ENCODE measurements around the gene FCHO1.

DNA sequence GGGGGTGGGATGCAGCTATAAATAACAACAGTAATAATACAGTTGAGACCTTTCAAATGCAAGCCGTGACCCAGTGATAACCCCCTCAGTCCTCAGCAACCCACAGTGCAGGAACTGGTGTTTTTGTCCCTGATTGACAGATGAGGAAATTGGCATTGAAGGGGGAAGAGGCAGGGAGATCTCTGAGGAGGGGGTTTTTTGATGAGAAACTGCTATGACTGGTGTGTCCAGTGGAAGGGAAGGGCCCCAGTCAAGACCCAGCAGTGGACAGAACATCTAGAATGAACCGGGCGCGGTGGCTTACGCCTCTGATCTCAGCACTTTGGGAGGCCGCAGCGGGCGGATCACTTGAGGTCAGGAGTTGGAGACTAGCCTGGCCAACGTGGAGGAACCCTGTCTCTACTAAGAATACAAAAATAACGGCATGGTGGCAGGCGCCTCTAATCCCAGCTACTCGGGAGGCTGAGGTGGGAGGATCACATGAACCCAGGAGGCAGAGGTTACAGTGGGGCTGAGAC, 30.1 kb upstream of the FCHO1 start:
- TF ChIP-seq, protein P1, sequence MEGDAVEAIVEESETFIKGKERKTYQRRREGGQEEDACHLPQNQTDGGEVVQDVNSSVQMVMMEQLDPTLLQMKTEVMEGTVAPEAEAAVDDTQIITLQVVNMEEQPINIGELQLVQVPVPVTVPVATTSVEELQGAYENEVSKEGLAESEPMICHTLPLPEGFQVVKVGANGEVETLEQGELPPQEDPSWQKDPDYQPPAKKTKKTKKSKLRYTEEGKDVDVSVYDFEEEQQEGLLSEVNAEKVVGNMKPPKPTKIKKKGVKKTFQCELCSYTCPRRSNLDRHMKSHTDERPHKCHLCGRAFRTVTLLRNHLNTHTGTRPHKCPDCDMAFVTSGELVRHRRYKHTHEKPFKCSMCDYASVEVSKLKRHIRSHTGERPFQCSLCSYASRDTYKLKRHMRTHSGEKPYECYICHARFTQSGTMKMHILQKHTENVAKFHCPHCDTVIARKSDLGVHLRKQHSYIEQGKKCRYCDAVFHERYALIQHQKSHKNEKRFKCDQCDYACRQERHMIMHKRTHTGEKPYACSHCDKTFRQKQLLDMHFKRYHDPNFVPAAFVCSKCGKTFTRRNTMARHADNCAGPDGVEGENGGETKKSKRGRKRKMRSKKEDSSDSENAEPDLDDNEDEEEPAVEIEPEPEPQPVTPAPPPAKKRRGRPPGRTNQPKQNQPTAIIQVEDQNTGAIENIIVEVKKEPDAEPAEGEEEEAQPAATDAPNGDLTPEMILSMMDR (IDR thresholded peaks at IDR 0.05), result no peak
- TF ChIP-seq POLR2A (IDR thresholded peaks at IDR 0.05), result no peak

Data from Peyer's patch (tissue), 4 donors.